HepG2 (cell line): ENCODE data around the gene CISD2. TPM values are rescaled to one million over a fixed set of nuclear protein-coding genes. Genes with fewer than 3 reads are reported as not detected.

Source experiments
- ATAC-seq: fragments of 200-7000 bp; cut with Tn5 transposase; 3 replicates; pipeline ENCODE4 v1.9.1; 2020; ENCODE audit warnings: mild to moderate bottlenecking, moderate library complexity
- BruUV-seq: library from RNA; stranded (reverse); fragments of 400-500 nt; replicated peaks from 2 replicates; lab custom pipeline; 2021; lab: Mats Ljungman, UMichigan
- CTCF ChIA-PET: fragments of 300-600 bp; formaldehyde crosslinking; extraction: SDS; loops from one replicate; lab custom pipeline; 2021; ENCODE audit warnings: low total read pairs, inconsistent platforms, low intra/inter-chr PET ratio; lab: Yijun Ruan, JAX
- POLR2A ChIA-PET: fragments of 350-600 bp; sonication (Branson Sonifier 250); formaldehyde crosslinking; loops from one replicate; lab custom pipeline; 2020; ENCODE audit warnings: antibody characterized with exemption, inconsistent platforms; lab: Yijun Ruan, JAX
- DNase-seq: peaks from one replicate; pipeline ENCODE4 v3.0.0-alpha.2; 2015; ENCODE audit warnings: low spot score
- FAIRE-seq: peaks from 3 replicates; lab custom pipeline; 2011; peaks lifted over from hg19 to GRCh38; lab: Jason Lieb, UNC
- H2AFZ ChIP-seq: one replicate; pipeline ENCODE4 v1.6.1; 2011; ENCODE audit warnings: low read length, inconsistent platforms
- H3K27ac ChIP-seq: fragments of 300-600 bp; 3 replicates; pipeline ENCODE4 v1.8.0; 2011; ENCODE audit warnings: mixed run types, mild to moderate bottlenecking, mixed read lengths, low read length, inconsistent platforms; ENCODE audit not compliant: insufficient read depth; ENCODE audit errors: extremely low read length
- H3K27me3 ChIP-seq, 2 experiments: fragments of 200-600 bp in 1 of 2; 2 replicates in 1 of 2; 3 replicates in 1 of 2; pipeline versions ENCODE4 v1.6.0 to v1.8.0; 2011; ENCODE audit warnings: low read length in 2 of 2, mild to moderate bottlenecking in 2 of 2, moderate library complexity in 2 of 2, inconsistent platforms in 1 of 2; ENCODE audit not compliant: insufficient read depth in 2 of 2, control insufficient read depth in 1 of 2
- H3K36me3 ChIP-seq, 2 experiments: fragments of 200-600 bp in 1 of 2; replicated peaks in 1 of 2; 2 replicates in 1 of 2; 3 replicates in 1 of 2; pipeline versions ENCODE4 v1.5.1 to v1.8.0; 2011; ENCODE audit warnings: low read length in 2 of 2, inconsistent platforms in 1 of 2; ENCODE audit not compliant: insufficient read depth in 2 of 2, control insufficient read depth in 1 of 2
- H3K4me1 ChIP-seq: 2 replicates; pipeline ENCODE4 v1.5.1; 2012; ENCODE audit warnings: low read length, inconsistent platforms; ENCODE audit not compliant: insufficient read depth
- H3K4me2 ChIP-seq: 2 replicates; pipeline ENCODE4 v1.6.0; 2011; ENCODE audit warnings: low read depth, low read length, inconsistent platforms
- H3K4me3 ChIP-seq, 3 experiments: fragments of 200-600 bp in 1 of 3; sonication (generic), shearing (Covaris generic) in 1 of 3; replicated peaks in 1 of 3; 2 replicates each; pipeline ENCODE4 v1.5.1; 2011 to 2016; ENCODE audit warnings: low read length in 3 of 3, inconsistent platforms in 2 of 3, low read depth in 2 of 3, mild to moderate bottlenecking in 2 of 3, control low read depth in 1 of 3, mixed read lengths in 1 of 3; ENCODE audit not compliant: insufficient read depth in 1 of 3
- H3K79me2 ChIP-seq: one replicate; pipeline ENCODE4 v1.6.1; 2011; ENCODE audit warnings: low read length, inconsistent platforms; ENCODE audit not compliant: insufficient read depth
- H3K9ac ChIP-seq: 2 replicates; pipeline ENCODE4 v1.6.0; 2011; ENCODE audit warnings: mild to moderate bottlenecking, low read depth, low read length, inconsistent platforms; ENCODE audit not compliant: insufficient read depth
- H3K9me3 ChIP-seq: 2 replicates; pipeline ENCODE4 v1.5.1; 2012; ENCODE audit warnings: mild to moderate bottlenecking, low read length
- H4K20me1 ChIP-seq: 2 replicates; pipeline ENCODE4 v1.6.0; 2011; ENCODE audit warnings: inconsistent platforms, mild to moderate bottlenecking, low read length, moderate library complexity; ENCODE audit not compliant: insufficient read depth
- CEBPG ChIP-seq: IDR thresholded peaks from 2 replicates; pipeline ENCODE4 v1.6.1; 2016
- GATAD2A ChIP-seq: IDR thresholded peaks from 2 replicates; pipeline ENCODE4 v1.6.1; 2016
- HNF4A ChIP-seq: sonication (generic); formaldehyde crosslinking; IDR thresholded peaks from 2 replicates; pipeline ENCODE4 v1.4.0; 2020; ENCODE audit warnings: missing genetic modification reagents
- NR2C2 ChIP-seq: sonication (generic); formaldehyde crosslinking; IDR thresholded peaks from 2 replicates; pipeline ENCODE4 v1.4.0; 2020; ENCODE audit warnings: missing genetic modification reagents, mild to moderate bottlenecking, moderate library complexity, borderline replicate concordance
- NR2F1 ChIP-seq, 2 experiments: fragments of 450-650 bp in 1 of 2; formaldehyde crosslinking in 1 of 2; IDR thresholded peaks; 2 replicates each; pipeline versions ENCODE4 v1.5.0 to v1.6.1; 2016 to 2020; ENCODE audit warnings: mild to moderate bottlenecking in 1 of 2, missing compliant biosample characterization in 1 of 2, missing genetic modification reagents in 1 of 2, moderate library complexity in 1 of 2
- NR2F6 ChIP-seq, 2 experiments: IDR thresholded peaks; 2 replicates each; pipeline ENCODE4 v1.6.1; 2016; ENCODE audit warnings: antibody characterized with exemption in 1 of 2, mild to moderate bottlenecking in 1 of 2
- POGZ ChIP-seq: sonication (generic); formaldehyde crosslinking; IDR thresholded peaks from 2 replicates; pipeline ENCODE4 v1.4.0; 2020; ENCODE audit warnings: mild to moderate bottlenecking, missing genetic modification reagents
- RARA ChIP-seq: IDR thresholded peaks from 2 replicates; pipeline ENCODE4 v1.6.1; 2016; ENCODE audit warnings: missing genetic modification reagents, missing compliant biosample characterization
- REPIN1 ChIP-seq: sonication (generic); formaldehyde crosslinking; IDR thresholded peaks from 2 replicates; pipeline ENCODE4 v1.8.0; 2022; ENCODE audit warnings: missing genetic modification reagents, low read depth, mild to moderate bottlenecking, borderline replicate concordance
- RXRB ChIP-seq: IDR thresholded peaks from 2 replicates; pipeline ENCODE4 v1.6.1; 2016; ENCODE audit warnings: borderline replicate concordance, missing genetic modification reagents, missing compliant biosample characterization
- SAP130 ChIP-seq: IDR thresholded peaks from 2 replicates; pipeline ENCODE4 v1.6.1; 2016; ENCODE audit warnings: low read depth
- SP5 ChIP-seq: IDR thresholded peaks from 2 replicates; pipeline ENCODE4 v1.6.1; 2016; ENCODE audit warnings: low read depth, borderline replicate concordance
- ZNF160 ChIP-seq: sonication (generic); formaldehyde crosslinking; IDR thresholded peaks from 2 replicates; pipeline ENCODE4 v1.8.0; 2022; ENCODE audit warnings: mild to moderate bottlenecking, inconsistent platforms, missing genetic modification reagents
- ZNF713 ChIP-seq: sonication (generic); formaldehyde crosslinking; IDR thresholded peaks from 2 replicates; pipeline ENCODE4 v1.4.0; 2020; ENCODE audit warnings: mild to moderate bottlenecking, missing genetic modification reagents
- WGBS: methylation state at CpG from one replicate; pipeline ENCODE4 v1.1.6; 2017; ENCODE audit warnings: low lambda C conversion rate; 5-methylcytosine and 5-hydroxymethylcytosine counted together
- in situ Hi-C: cut with HindIII; loops from 2 replicates; pipeline ENCODE4 v1.10.0; 2017; ENCODE audit warnings: low pct_unique_long_range_greater_than_20kb; ENCODE audit not compliant: extremely low pct_ligation_motif_present
- intact Hi-C: fragments of 100-400 bp; cut with micrococcal nuclease; formaldehyde crosslinking; loops from one replicate; pipeline ENCODE4 v1.10.0; 2022; ENCODE audit not compliant: unreplicated experiment
- polyA plus RNA-seq, 8 experiments: library from polyadenylated mRNA; depleted of rRNA in 3 of 8; stranded (reverse) in 7 of 8; unstranded in 1 of 8; fragments of >200 nt; fragmentation: Illumina TruSeq in 4 of 8; extraction: Trizol in 4 of 8; gene quantifications; 2 replicates each; pipeline versions ENCODE4 v1.2.1 to v1.2.3, GENCODE V29; 2011 to 2016; ENCODE audit warnings: low read depth in 4 of 8, missing spikeins in 1 of 8, mixed read lengths in 1 of 8; ENCODE audit not compliant: insufficient read depth in 1 of 8
- total RNA-seq, 5 experiments: library from RNA; depleted of rRNA; stranded (reverse); fragments of >200 nt; fragmentation: Illumina TruSeq; extraction: Trizol; gene quantifications; 2 replicates each; pipeline ENCODE4 v1.2.3, GENCODE V29; 2016; ENCODE audit warnings: low read depth in 1 of 5
- TF ChIP-seq, protein P1 (sequence below): sonication (generic); IDR thresholded peaks from 2 replicates; pipeline ENCODE4 v1.6.1; 2016; ENCODE audit warnings: low read depth, borderline replicate concordance
- TF ChIP-seq, protein P2 (sequence below): sonication (generic); formaldehyde crosslinking; IDR thresholded peaks from 2 replicates; pipeline ENCODE4 v1.4.0; 2020; ENCODE audit warnings: missing genetic modification reagents, mild to moderate bottlenecking, borderline replicate concordance
- TF ChIP-seq, protein P3 (sequence below): sonication (generic); formaldehyde crosslinking; IDR thresholded peaks from 2 replicates; pipeline ENCODE4 v1.5.0; 2020; ENCODE audit warnings: mild to moderate bottlenecking, missing genetic modification reagents

The CISD2 gene
- total and polyA plus RNA-seq, 2 of the 13 experiments (the other 11 are each of a cell fraction or from before 2014, with no cell fraction given), result 24.5 to 37.7 TPM

DNA sequence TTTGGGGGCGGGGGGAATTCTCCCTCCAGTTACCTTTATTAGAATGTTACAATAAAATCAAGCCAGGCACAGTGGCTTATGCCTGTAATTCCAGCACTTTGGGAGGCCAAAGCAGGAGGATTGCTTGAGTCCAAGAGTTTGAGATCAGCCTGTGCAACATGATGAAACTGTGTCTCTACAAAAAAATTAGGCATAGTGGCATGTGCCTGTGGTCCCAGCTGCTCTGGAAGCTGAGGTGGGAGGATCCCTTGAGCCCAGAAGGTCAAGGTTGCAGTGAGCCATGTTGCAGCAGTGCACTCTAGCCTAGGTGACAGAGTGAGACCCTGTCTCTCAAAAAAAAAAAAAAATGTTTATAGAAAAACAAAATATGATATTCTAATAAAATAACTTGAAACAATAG is 36.1 kb upstream of the CISD2 start:
- ATAC-seq, result no peak
- TF ChIP-seq, protein P1, sequence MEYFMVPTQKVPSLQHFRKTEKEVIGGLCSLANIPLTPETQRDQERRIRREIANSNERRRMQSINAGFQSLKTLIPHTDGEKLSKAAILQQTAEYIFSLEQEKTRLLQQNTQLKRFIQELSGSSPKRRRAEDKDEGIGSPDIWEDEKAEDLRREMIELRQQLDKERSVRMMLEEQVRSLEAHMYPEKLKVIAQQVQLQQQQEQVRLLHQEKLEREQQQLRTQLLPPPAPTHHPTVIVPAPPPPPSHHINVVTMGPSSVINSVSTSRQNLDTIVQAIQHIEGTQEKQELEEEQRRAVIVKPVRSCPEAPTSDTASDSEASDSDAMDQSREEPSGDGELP, result peak; percentile 56; the same call in 1 of the 2 replicates
- 0 out of 2 replicates have a peak, but pooled peaks have one; percentile 13 for TF ChIP-seq RXRB (CRISPR knock-in tag)
- TF ChIP-seq ZNF160 (CRISPR knock-in tag), result no peak
- TF ChIP-seq, protein P2, sequence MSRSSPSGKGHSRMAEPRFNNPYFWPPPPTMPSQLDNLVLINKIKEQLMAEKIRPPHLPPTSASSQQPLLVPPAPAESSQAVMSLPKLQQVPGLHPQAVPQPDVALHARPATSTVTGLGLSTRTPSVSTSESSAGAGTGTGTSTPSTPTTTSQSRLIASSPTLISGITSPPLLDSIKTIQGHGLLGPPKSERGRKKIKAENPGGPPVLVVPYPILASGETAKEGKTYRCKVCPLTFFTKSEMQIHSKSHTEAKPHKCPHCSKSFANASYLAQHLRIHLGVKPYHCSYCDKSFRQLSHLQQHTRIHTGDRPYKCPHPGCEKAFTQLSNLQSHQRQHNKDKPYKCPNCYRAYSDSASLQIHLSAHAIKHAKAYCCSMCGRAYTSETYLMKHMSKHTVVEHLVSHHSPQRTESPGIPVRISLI (CRISPR knock-in tag), result 0 out of 2 replicates have a peak, but pooled peaks have one; percentile 52
- TF ChIP-seq REPIN1 (CRISPR knock-in tag), result no peak
- peak; percentile 33; the same call in 1 of the 2 replicates for TF ChIP-seq SAP130 (CRISPR knock-in tag)
- 0 out of 2 replicates have a peak, but pooled peaks have one; percentile 13 for TF ChIP-seq POGZ (CRISPR knock-in tag)
- TF ChIP-seq HNF4A (CRISPR knock-in tag), result peak; percentile 64
- TF ChIP-seq GATAD2A (CRISPR knock-in tag), result peak; percentile 31; the same call in 1 of the 2 replicates
- peak; percentile 73 for TF ChIP-seq SP5 (CRISPR knock-in tag)
- TF ChIP-seq ZNF713, result no peak
- peak; percentile 32; the same call in 1 of the 2 replicates for TF ChIP-seq RARA (CRISPR knock-in tag)
- 0 out of 2 replicates have a peak, but pooled peaks have one; percentile 38 for TF ChIP-seq NR2C2 (CRISPR knock-in tag)
- peak; percentile 48; the same call in 1 of the 2 replicates for TF ChIP-seq NR2F6 (IDR thresholded peaks at IDR 0.05)
- TF ChIP-seq NR2F6 (CRISPR knock-in tag; IDR thresholded peaks at IDR 0.05), result peak; percentile 80
- 0 out of 4 replicates have a peak, but pooled peaks of 1 of the 2 experiments have one; percentile 38 for TF ChIP-seq NR2F1 (CRISPR knock-in tag; IDR thresholded peaks at IDR 0.05)
- TF ChIP-seq, protein P3, sequence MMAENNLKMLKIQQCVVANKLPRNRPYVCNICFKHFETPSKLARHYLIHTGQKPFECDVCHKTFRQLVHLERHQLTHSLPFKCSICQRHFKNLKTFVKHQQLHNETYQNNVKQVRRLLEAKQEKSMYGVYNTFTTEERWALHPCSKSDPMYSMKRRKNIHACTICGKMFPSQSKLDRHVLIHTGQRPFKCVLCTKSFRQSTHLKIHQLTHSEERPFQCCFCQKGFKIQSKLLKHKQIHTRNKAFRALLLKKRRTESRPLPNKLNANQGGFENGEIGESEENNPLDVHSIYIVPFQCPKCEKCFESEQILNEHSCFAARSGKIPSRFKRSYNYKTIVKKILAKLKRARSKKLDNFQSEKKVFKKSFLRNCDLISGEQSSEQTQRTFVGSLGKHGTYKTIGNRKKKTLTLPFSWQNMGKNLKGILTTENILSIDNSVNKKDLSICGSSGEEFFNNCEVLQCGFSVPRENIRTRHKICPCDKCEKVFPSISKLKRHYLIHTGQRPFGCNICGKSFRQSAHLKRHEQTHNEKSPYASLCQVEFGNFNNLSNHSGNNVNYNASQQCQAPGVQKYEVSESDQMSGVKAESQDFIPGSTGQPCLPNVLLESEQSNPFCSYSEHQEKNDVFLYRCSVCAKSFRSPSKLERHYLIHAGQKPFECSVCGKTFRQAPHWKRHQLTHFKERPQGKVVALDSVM, result peak; percentile 66; the same call in 1 of the 2 replicates
- TF ChIP-seq CEBPG (CRISPR knock-in tag), result 0 out of 2 replicates have a peak, but pooled peaks have one; percentile 16

More for the DNA sequence above, 36.1 kb upstream of the CISD2 start:
- Histone ChIP-seq H3K4me2 (peak overlapping the region; percentile 19; the same call in 1 of the 2 replicates), H3K4me3 (no peak overlapping the region), H3K79me2 (peaks cover 14% of the 10 kb centered on the region), H3K27me3 (no peaks in the 10 kb centered on the region), H3K9me3 (no peaks in the 10 kb centered on the region), H3K4me1 (peaks cover 37% of the 10 kb centered on the region), H3K9ac (no peak overlapping the region), H2AFZ (no peak overlapping the region), H3K27ac (no peak overlapping the region), H3K36me3 (no peaks in the 10 kb centered on the region), H4K20me1 (0 out of 2 replicates have a peak, but pooled peaks cover 3% of the 10 kb centered on the region)
- 100% methylated on average over 1 of the region's 1 CpG for WGBS
- ChIA-PET CTCF (no interaction called here), POLR2A (no interaction called here)
- no TSS peak for BruUV-seq
- FAIRE-seq (peak; percentile 23), DNase-seq (peak; percentile 35)
- in situ Hi-C loops (no loop called here), intact Hi-C loops (no loop called here)
